Embryonic facial prominence (tissue), 1 donor: ENCODE data around the gene CTRL.

Experiments used
- DNase-seq: peaks from one replicate; pipeline ENCODE4 v3.0.0-alpha.2; 2016; ENCODE audit errors: extremely low spot score

The CTRL gene

GRCh38 chr16:67963292-67963661 is 31.6 kb upstream of the CTRL start:
- no peak for DNase-seq

DNA sequence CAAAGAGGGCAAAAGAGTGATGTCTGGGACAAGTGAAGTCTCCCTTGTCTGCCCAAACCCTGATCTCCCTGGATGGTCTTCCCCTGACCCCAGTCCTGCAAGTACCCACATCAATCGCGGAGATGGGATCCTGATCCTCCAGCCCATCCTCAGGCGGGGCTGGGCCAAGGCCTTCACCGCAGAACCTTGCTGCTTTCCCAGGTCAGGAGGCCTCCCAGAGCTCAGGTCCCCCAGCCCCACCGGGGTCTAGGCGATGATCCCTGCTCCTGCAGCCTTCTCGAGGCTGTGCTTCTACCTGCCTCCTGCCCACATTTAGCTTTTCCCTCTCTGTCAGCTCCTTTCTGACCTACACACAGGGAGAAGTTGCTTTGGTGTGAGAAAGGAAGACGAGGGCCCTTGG is 30.5 kb upstream of the CTRL start:
- DNase-seq: no peak

GRCh38 chr16:67961551-67961957 is 29.9 kb upstream of the CTRL start:
- no peak for DNase-seq

DNA sequence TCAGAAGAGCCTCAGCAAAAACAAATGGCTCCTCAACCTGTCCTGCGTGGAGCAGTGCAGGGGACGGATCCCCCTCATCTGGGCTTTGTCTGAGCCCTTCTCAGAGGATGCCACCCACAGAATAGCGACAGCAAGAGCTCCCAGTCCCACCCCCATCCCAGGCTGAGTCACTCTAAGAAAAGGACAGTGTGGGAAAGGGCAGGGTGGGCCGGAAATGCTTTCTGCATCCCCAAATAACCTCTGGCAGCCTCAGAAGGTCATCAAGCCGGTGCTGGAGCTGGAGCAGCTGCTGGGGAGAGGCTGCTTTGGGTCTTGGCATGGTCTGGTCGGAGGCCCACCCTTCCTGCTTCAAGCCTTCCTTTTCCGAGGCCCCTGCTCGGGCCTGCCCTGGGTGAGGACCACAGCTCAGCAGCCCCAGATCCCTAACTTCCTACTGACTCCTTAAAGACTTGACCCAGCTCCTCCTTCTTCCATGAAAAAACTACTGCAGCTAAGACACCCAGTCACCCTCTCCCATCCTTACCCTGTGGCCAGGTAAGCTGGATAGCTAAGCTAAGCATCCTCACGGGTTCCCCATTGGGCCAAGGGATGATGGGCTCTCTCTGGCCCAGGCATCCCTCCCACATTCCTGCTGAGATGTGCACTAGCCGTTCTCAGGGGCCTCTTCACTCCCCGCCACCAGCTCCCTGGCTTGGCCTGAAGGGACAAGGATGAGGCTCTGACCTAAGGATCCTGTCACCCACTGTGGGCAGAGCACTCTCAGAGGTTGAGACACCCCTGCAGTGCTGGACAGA is 28.1 kb upstream of the CTRL start:
- no peak for DNase-seq

DNA sequence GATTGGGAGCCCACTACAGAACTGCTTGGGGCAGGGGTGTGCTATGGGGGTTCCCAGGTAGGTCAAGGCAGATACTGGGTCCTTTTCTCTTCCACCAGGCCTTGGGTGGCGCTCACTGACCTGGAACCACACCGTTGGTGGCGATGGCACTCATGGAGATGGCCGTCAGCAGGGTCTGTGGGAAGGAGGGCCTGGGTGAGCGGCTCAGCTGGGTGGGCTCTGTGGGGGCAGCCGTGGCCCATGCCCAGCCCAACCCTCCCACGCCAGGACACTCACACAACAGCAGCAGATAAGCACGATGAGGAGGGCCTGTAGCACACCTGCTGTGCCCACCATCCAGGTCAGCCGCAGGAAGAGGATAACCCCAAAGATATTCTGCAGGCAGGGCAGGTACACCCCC is 26.0 kb upstream of the CTRL start:
- DNase-seq: no peak

- DNase-seq: no peak
These were observed 22.9 kb upstream of the CTRL start for GRCh38 chr16:67954421-67955196.

GRCh38 chr16:67953641-67954375 is 22.1 kb upstream of the CTRL start:
- no peak for DNase-seq

- no peak for DNase-seq
These were observed 19.8 kb upstream of the CTRL start for GRCh38 chr16:67951485-67951884.

DNA sequence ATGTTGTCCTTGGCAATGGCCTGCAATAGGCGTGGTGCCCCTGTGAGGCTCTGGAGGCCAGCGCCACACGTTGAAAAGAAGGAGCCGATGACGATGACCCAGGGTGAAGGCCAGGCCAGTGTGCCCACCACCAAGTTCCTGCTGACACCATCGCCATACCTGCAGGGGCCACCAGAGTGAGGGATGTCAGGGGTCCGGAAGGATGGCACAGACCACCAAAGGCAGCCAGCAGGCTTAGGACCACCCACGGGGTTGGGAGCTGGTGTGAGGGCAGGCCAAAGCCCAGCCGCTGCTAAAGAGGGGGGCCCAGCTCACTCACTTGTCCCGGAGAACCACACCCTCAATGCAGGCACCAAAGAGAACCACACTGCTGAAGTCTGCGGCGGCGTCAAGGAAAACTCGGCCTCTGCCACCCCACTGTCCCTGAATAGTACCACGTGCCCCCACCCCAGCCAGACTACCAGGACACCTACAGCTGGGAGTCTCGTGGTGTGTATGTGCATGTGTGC is 18.7 kb upstream of the CTRL start:
- DNase-seq: no peak

DNA sequence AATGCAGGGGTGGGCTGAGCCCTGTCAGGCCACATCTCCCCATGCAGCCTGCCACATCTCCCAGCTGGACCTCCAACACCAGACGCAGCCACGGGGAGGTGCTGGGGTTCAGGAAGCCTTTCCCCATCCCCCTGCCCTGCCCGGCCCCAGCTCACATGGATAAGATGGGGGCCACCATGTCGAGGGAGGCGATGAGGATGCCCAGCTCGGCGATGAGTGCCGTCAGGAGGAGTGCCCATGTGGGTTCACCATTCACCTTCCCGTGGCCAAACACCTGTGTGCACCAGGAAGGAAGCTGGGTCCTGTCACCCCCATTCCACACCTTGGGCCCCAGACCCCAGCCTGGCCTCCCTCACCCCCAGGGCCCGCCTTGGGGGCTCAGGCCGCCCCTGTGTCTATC is 18.0 kb upstream of the CTRL start:
- DNase-seq: no peak

DNA sequence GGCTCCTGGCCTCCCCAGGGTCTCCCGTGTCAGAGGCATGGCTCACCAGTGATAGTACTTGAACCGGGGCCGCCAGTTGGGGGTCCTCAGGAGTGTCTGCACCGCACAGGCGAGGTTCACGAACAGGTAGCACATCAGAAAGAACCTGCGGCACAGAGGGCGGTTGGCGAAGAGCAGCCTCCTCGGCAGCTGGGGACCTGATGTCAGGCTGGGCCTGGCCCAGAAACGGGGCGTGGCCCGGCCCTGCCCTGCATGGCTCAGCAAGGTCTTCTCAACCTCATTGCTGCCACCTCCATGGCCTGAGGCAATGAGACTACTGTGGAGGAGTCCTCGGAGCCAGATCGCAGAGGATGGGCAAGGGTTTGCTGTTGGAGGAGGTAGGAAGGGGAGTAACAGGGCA is 16.4 kb upstream of the CTRL start:
- DNase-seq: no peak

GRCh38 chr16:67946966-67947558 is 15.4 kb upstream of the CTRL start:
- no peak for DNase-seq

DNA sequence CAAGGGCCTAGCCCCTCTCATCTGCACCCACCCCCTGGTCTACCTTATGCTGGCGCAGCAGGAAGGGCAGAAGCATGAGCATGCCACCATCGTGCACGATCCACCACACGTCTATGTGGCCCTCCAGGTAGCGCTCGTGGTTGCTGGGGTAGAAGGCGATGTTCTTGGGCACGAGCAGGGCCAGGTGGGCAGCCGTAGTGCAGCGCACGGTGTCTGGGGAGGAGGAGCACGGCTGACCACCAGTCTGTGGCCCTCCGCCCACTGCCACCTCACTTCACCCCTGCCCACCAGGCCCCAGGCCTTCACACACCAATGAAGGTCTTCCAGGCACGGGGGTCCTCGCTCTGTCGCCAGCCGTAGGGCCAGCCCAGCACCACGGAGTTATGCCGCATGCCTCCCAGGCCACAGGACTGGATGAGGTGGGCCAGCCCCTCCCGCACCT is 14.5 kb upstream of the CTRL start:
- DNase-seq: no peak

DNA sequence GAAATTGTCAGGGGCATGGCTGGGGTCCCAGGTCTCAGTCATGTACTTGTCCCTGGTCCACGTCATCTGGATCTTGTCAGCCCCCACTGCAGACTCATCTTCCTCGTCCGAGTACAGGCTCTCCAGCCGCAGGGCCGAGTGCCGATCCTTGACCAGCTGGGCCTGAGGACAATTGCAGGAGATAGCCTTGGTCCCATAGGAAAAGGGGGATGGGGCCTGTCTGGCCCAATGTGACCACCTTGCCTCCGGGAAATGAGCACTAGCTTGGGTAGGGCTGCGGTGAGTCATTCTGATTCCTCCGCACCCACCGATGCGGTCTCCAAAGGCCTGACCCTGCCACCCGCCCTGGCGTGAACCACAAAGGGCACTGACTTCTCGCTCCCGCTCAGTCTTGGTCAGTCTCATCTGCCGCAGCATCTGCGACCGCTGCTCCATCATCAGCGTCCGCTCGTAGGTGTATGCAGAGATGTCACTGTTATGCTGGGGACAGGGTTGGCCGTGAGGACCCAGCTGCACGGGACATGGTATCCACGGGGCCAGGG is 13.8 kb upstream of the CTRL start:
- DNase-seq: no peak

- DNase-seq: no peak
These were observed 13.2 kb upstream of the CTRL start for GRCh38 chr16:67944690-67945391.

GRCh38 chr16:67943619-67944504 is 12.2 kb upstream of the CTRL start, which contains the start of gene LCAT:
TSS of gene LCAT (minus strand) at chr16:67944120. CDS start at chr16:67944101, 19 bp downstream.
- no peak for DNase-seq

- DNase-seq: no peak
These were observed 11.6 kb upstream of the CTRL start for GRCh38 chr16:67943256-67943618.

DNA sequence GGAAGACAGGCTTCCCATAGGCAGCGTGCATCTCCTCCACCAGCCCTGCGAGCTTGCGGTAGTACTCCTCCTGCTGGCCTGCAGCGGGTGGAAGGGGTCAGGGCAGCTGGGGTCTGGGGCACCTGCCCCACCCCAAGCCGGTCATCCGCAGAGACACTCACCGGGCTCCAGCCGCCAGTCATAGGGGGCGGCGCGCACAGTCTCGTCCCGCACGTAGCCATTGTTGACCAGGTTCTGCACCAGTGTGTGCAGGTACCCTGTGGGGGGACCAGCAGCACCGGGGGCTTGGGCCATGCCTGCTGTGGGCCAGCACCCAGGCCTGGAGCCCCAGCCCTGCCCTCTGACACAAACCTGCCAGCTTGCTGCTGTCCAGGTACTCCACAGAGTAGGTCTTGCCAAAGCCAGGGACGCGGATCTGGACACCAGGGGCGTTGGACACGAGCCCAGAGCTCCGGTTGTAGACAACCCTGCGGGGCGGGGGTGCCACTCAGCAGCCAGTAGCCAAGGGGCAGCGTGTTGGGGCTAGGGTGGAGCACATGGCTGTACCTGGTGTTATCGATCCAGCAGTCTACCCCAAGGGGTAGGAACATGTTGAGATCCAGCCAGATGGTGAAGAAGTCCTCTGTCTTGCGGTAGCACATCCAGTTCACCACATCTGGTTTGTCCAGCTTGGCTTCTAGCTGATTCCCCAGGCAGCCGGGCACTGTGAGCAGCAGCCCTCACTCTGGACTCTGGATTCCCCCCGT is 11.0 kb upstream of the CTRL start:
- no peak for DNase-seq

- DNase-seq: no peak
These were observed 10.5 kb upstream of the CTRL start for GRCh38 chr16:67942200-67942509.
